A549 (cell line): ENCODE results near the gene TTI1. TPM values are rescaled to one million over a fixed set of nuclear protein-coding genes. Genes with fewer than 3 reads are reported as not detected.

Experiments used
- ATAC-seq, 2 experiments: fragments of 200-7000 bp in 1 of 2; fragments of >200 bp in 1 of 2; cut with Nextera tagmentation in 1 of 2; cut with Tn5 transposase in 1 of 2; 3 replicates each; pipeline versions ENCODE4 v1.8.0 to v1.9.1; 2018 to 2020; ENCODE audit warnings: mild to moderate bottlenecking in 1 of 2, moderate library complexity in 1 of 2
- CTCF ChIA-PET: fragments of 300-600 bp; sonication (Branson Sonifier 250); formaldehyde crosslinking; extraction: SDS; loops from one replicate; lab custom pipeline; 2021; ENCODE audit warnings: antibody characterized with exemption, inconsistent platforms; lab: Yijun Ruan, JAX
- POLR2A ChIA-PET: fragments of 350-600 bp; formaldehyde crosslinking; extraction: SDS; loops from one replicate; lab custom pipeline; 2021; ENCODE audit warnings: antibody characterized with exemption, inconsistent platforms; lab: Yijun Ruan, JAX
- DNase-seq, 2 experiments: peaks; one replicate each; pipeline versions ENCODE4 v3.0.0 to v3.0.0-alpha.2; 2011 to 2016; ENCODE audit warnings: low read depth in 1 of 2, low spot score in 1 of 2
- FAIRE-seq: peaks from 2 replicates; lab custom pipeline; 2011; peaks lifted over from hg19 to GRCh38; lab: Jason Lieb, UNC
- H3K27ac ChIP-seq, 2 experiments: fragments of >200 bp; sonication (Bioruptor Twin); formaldehyde crosslinking; 3 replicates each; pipeline ENCODE4 v1.5.1; 2016 to 2017
- H3K4me1 ChIP-seq: fragments of >200 bp; sonication (Bioruptor Twin); formaldehyde crosslinking; 3 replicates; pipeline ENCODE4 v1.6.1; 2016
- H3K4me2 ChIP-seq: fragments of >200 bp; sonication (Bioruptor Twin); formaldehyde crosslinking; 3 replicates; pipeline ENCODE4 v1.6.1; 2016
- H3K4me3 ChIP-seq: fragments of >200 bp; sonication (Bioruptor Twin); formaldehyde crosslinking; 3 replicates; pipeline ENCODE4 v1.5.1; 2016
- H3K9me3 ChIP-seq: fragments of >200 bp; sonication (Bioruptor Twin); formaldehyde crosslinking; 3 replicates; pipeline ENCODE4 v1.6.1; 2016
- ATOH8 ChIP-seq: fragments of 250-450 bp; sonication (Bioruptor Pico); IDR thresholded peaks from 2 replicates; pipeline ENCODE4 v1.5.0; 2020; ENCODE audit warnings: low read depth, mild to moderate bottlenecking, moderate library complexity
- CBX2 ChIP-seq: fragments of 200-600 bp; sonication (generic); IDR thresholded peaks from 2 replicates; pipeline ENCODE4 v1.6.1; 2016; ENCODE audit warnings: low read depth, mild to moderate bottlenecking, borderline replicate concordance
- CBX8 ChIP-seq: fragments of 200-600 bp; sonication (generic); IDR thresholded peaks from 2 replicates; pipeline ENCODE4 v1.6.1; 2016
- CHD2 ChIP-seq: fragments of 150-350 bp; IDR thresholded peaks from 2 replicates; pipeline ENCODE4 v1.6.1; 2014; ENCODE audit warnings: low read length; ENCODE audit not compliant: partially characterized antibody
- CHD4 ChIP-seq: fragments of 200-600 bp; sonication (generic); IDR thresholded peaks from 2 replicates; pipeline ENCODE4 v1.6.1; 2016; ENCODE audit warnings: antibody characterized with exemption, mild to moderate bottlenecking, borderline replicate concordance
- CTCF ChIP-seq: fragments of >200 bp; sonication (Bioruptor Twin); formaldehyde crosslinking; IDR thresholded peaks from 3 replicates; pipeline ENCODE4 v1.5.1; 2016
- ELK1 ChIP-seq: fragments of 150-350 bp; IDR thresholded peaks from 2 replicates; pipeline ENCODE4 v1.6.1; 2014; ENCODE audit warnings: low read depth, mild to moderate bottlenecking, low read length
- FOXS1 ChIP-seq: fragments of 250-450 bp; sonication (Bioruptor Pico); IDR thresholded peaks from 2 replicates; pipeline ENCODE4 v1.5.0; 2020; ENCODE audit warnings: mild to moderate bottlenecking, moderate library complexity
- HES2 ChIP-seq: fragments of >200 bp; sonication (Bioruptor Twin); formaldehyde crosslinking; IDR thresholded peaks from 2 replicates; pipeline ENCODE4 v1.6.1; 2016
- HOXA7 ChIP-seq: fragments of 250-450 bp; sonication (Bioruptor Pico); IDR thresholded peaks from 2 replicates; pipeline ENCODE4 v1.5.0; 2020; ENCODE audit warnings: mild to moderate bottlenecking, moderate library complexity
- HOXB5 ChIP-seq: fragments of 250-450 bp; sonication (Bioruptor Pico); IDR thresholded peaks from 2 replicates; pipeline ENCODE4 v1.5.0; 2020; ENCODE audit warnings: mild to moderate bottlenecking, moderate library complexity
- KDM1A ChIP-seq: fragments of 200-600 bp; sonication (generic); IDR thresholded peaks from 2 replicates; pipeline ENCODE4 v1.6.1; 2016; ENCODE audit warnings: low read depth, mild to moderate bottlenecking
- MAX ChIP-seq: IDR thresholded peaks from 2 replicates; pipeline ENCODE4 v1.6.1; 2012
- MAZ ChIP-seq: fragments of 150-350 bp; IDR thresholded peaks from 2 replicates; pipeline ENCODE4 v1.6.1; 2014; ENCODE audit warnings: antibody characterized with exemption, low read depth, low read length, borderline replicate concordance
- NFE2L2 ChIP-seq: fragments of 150-350 bp; conservative IDR thresholded peaks from 2 replicates; pipeline ENCODE4 v1.6.1; 2014; ENCODE audit warnings: low read length
- NPAS2 ChIP-seq: fragments of 250-450 bp; sonication (Bioruptor Pico); IDR thresholded peaks from 2 replicates; pipeline ENCODE4 v1.8.0; 2022; ENCODE audit warnings: mild to moderate bottlenecking, moderate library complexity, borderline replicate concordance
- NR3C1 ChIP-seq: fragments of >200 bp; sonication (Bioruptor Twin); formaldehyde crosslinking; IDR thresholded peaks from 3 replicates; pipeline ENCODE4 v1.6.1; 2017
- RAD21 ChIP-seq, 2 experiments: fragments of >200 bp in 1 of 2; sonication (Bioruptor Twin) in 1 of 2; formaldehyde crosslinking in 1 of 2; IDR thresholded peaks in 1 of 2; conservative IDR thresholded peaks in 1 of 2; 2 replicates in 1 of 2; 3 replicates in 1 of 2; pipeline ENCODE4 v1.6.1; 2012 to 2018; ENCODE audit warnings: inconsistent platforms in 1 of 2
- SREBF2 ChIP-seq: fragments of 450-650 bp; IDR thresholded peaks from 2 replicates; pipeline ENCODE4 v1.6.1; 2014; ENCODE audit warnings: mild to moderate bottlenecking, moderate library complexity
- USF2 ChIP-seq: fragments of 450-650 bp; IDR thresholded peaks from 2 replicates; pipeline ENCODE4 v1.6.1; 2014; ENCODE audit warnings: antibody characterized with exemption
- ZC3H11A ChIP-seq: fragments of 450-650 bp; IDR thresholded peaks from 2 replicates; pipeline ENCODE4 v1.6.1; 2014; ENCODE audit warnings: antibody characterized with exemption, mild to moderate bottlenecking
- WGBS: methylation state at CpG from one replicate; pipeline ENCODE4 v1.1.6; 2017; ENCODE audit errors: missing lambda C conversion rate; 5-methylcytosine and 5-hydroxymethylcytosine counted together
- polyA plus RNA-seq, 4 experiments: library from polyadenylated mRNA; depleted of rRNA in 3 of 4; stranded (reverse); fragments of >200 nt; fragmentation: RNase III in 1 of 4; extraction: RNeasy Plus Mini Kit Qiagen cat#74134 plus additional on column Dnase treatment in 1 of 4; gene quantifications; 2 replicates in 3 of 4; 3 replicates in 1 of 4; pipeline ENCODE4 v1.2.3, GENCODE V29; 2011 to 2017

The TTI1 gene
- polyA plus RNA-seq, 2 of the 4 experiments (the other 2 are of a cell fraction) = 20.6 to 27.9 TPM

GRCh38 chr20:37943033-37943432 lies 90.2 kb downstream of the TTI1 start (continued):
- TF ChIP-seq CTCF (no peak), ZC3H11A (no peak), ATOH8 (CRISPR knock-in tag) (no peak), NPAS2 (no peak), SREBF2 (no peak), NR3C1 (no peak)

- Histone ChIP-seq H3K27ac (no peak overlapping the region), H3K4me1 (peaks cover 6% of the 10 kb centered on the region; the same call in 1 of the 3 replicates), H3K4me3 (no peak overlapping the region), H3K9me3 (no peaks in the 10 kb centered on the region), H3K4me2 (no peak overlapping the region)
- no peak for FAIRE-seq
- ChIA-PET POLR2A (no interaction called here), CTCF (interaction anchor here (0.9 to 1.2 kb wide), 4 partner anchors 8 to 378 kb away, joined by 3 to 4 read pairs (median 3); no protein-coding TSS in a partner anchor)
- TF ChIP-seq USF2 (no peak), NPAS2 (no peak), HOXA7 (no peak), CHD4 (no peak), ELK1 (no peak), FOXS1 (CRISPR knock-in tag) (no peak), MAZ (no peak), MAX (no peak), HES2 (no peak)
- WGBS = 59% methylated on average over 6 of the region's 6 CpGs
- no peak for ATAC-seq
- DNase-seq = no peak
These were observed 91.3 kb downstream of the TTI1 start for GRCh38 chr20:37941992-37942391.

GRCh38 chr20:37941332-37941731 lies 91.9 kb downstream of the TTI1 start:
- Histone ChIP-seq H3K4me2 (no peak overlapping the region), H3K9me3 (no peaks in the 10 kb centered on the region), H3K4me1 (peaks cover 6% of the 10 kb centered on the region; the same call in 1 of the 3 replicates), H3K27ac (no peak overlapping the region), H3K4me3 (no peak overlapping the region)
- peak; percentile 32 to 40 for DNase-seq
- WGBS = 55% methylated on average over 8 of the region's 8 CpGs
- no peak for FAIRE-seq
- CTCF ChIA-PET = interaction anchor here (0.9 to 1.1 kb wide), 3 partner anchors 9 to 377 kb away, joined by 3 to 4 read pairs (median 3); no protein-coding TSS in a partner anchor
- POLR2A ChIA-PET = no interaction called here
- TF ChIP-seq RAD21 (conservative IDR thresholded peaks at IDR 0.05 in 1 of 2, IDR thresholded peaks at IDR 0.05 in 1 of 2) (peak in 1 of 2 experiments; percentile 5; a peak in 1 of 5 replicates), NFE2L2 (no peak)
- ATAC-seq = peak; percentile 40 to 76; a peak in 3 of 6 replicates

- no peak for FAIRE-seq
- Histone ChIP-seq H3K9me3 (no peaks in the 10 kb centered on the region), H3K4me1 (peaks cover 6% of the 10 kb centered on the region; the same call in 1 of the 3 replicates), H3K27ac (no peak overlapping the region), H3K4me2 (no peak overlapping the region), H3K4me3 (no peak overlapping the region)
- ChIA-PET POLR2A (no interaction called here), CTCF (interaction anchor here (1.1 kb wide), 1 partner anchor 9 kb away, joined by 3 read pairs; no protein-coding TSS in a partner anchor)
- TF ChIP-seq HOXB5 (CRISPR knock-in tag) = no peak
- TF ChIP-seq CBX2 = no peak
- TF ChIP-seq CHD2 = no peak
- no peak for TF ChIP-seq KDM1A
- no peak for TF ChIP-seq CBX8
- no peak for DNase-seq
- 68% methylated on average over 6 of the region's 6 CpGs for whole genome bisulfite sequencing
- no peak for ATAC-seq
These were observed 92.4 kb downstream of the TTI1 start for GRCh38 chr20:37940858-37941257.
